K562 (cell line): ENCODE data around the gene REM2. TPM values are rescaled to one million over a fixed set of nuclear protein-coding genes. Genes with fewer than 3 reads are reported as not detected.

Source experiments
- ATAC-seq: fragments of 200-7000 bp; cut with Tn5 transposase; 3 replicates; pipeline ENCODE4 v1.9.1; 2020; ENCODE audit warnings: moderate library complexity
- BruUV-seq: library from RNA; stranded (reverse); fragments of 400-500 nt; replicated peaks from 2 replicates; lab custom pipeline; 2021; lab: Mats Ljungman, UMichigan
- CTCF ChIA-PET: fragments of 300-600 bp; formaldehyde crosslinking; extraction: SDS; loops from one replicate; lab custom pipeline; 2021; ENCODE audit warnings: low intra/inter-chr PET ratio; lab: Yijun Ruan, JAX
- POLR2A ChIA-PET: fragments of 300-600, 350-650 bp; sonication (Branson Sonifier 250); formaldehyde crosslinking; extraction: SDS; loops from one replicate; lab custom pipeline; 2021; ENCODE audit warnings: antibody characterized with exemption, inconsistent platforms; lab: Yijun Ruan, JAX
- DNase-seq, 4 experiments: peaks; one replicate each; pipeline versions ENCODE4 v3.0.0 to v3.0.0-alpha.2; 2011 to 2018; ENCODE audit warnings: low spot score in 3 of 4, mixed read lengths in 3 of 4; ENCODE audit errors: extremely low read depth in 1 of 4
- FAIRE-seq: peaks from 2 replicates; lab custom pipeline; 2011; peaks lifted over from hg19 to GRCh38; lab: Jason Lieb, UNC
- H2AFZ ChIP-seq: 2 replicates; pipeline ENCODE4 v1.6.0; 2011; ENCODE audit warnings: low read depth, low read length, control low read depth, inconsistent platforms
- H3K27ac ChIP-seq: fragments of 200-600 bp; 3 replicates; pipeline ENCODE4 v1.8.0; 2011; ENCODE audit warnings: low read depth, mild to moderate bottlenecking, control low read depth, inconsistent platforms, low read length, moderate library complexity, mixed read lengths; ENCODE audit errors: extremely low read depth
- H3K27me3 ChIP-seq, 2 experiments: fragments of 300-600 bp in 1 of 2; 2 replicates in 1 of 2; 3 replicates in 1 of 2; pipeline versions ENCODE4 v1.6.0 to v1.8.0; 2011; ENCODE audit warnings: inconsistent platforms in 2 of 2, low read length in 2 of 2, mild to moderate bottlenecking in 1 of 2, mixed read lengths in 1 of 2, moderate library complexity in 1 of 2; ENCODE audit not compliant: control insufficient read depth in 2 of 2, insufficient read depth in 2 of 2
- H3K36me3 ChIP-seq: fragments of 300-600 bp; 3 replicates; pipeline ENCODE4 v1.8.0; 2011; ENCODE audit warnings: mild to moderate bottlenecking, low read length, inconsistent platforms; ENCODE audit not compliant: control insufficient read depth, insufficient read depth
- H3K4me1 ChIP-seq, 2 experiments: fragments of 200-600 bp in 1 of 2; replicated peaks in 1 of 2; 2 replicates in 1 of 2; 3 replicates in 1 of 2; pipeline versions ENCODE4 v1.5.1 to v1.8.0; 2011; ENCODE audit warnings: inconsistent platforms in 2 of 2, low read length in 2 of 2, mild to moderate bottlenecking in 1 of 2, mixed read lengths in 1 of 2, moderate library complexity in 1 of 2; ENCODE audit not compliant: control insufficient read depth in 2 of 2, insufficient read depth in 2 of 2
- H3K4me2 ChIP-seq: 2 replicates; pipeline ENCODE4 v1.6.1; 2011; ENCODE audit warnings: low read length, control low read depth, inconsistent platforms, mixed read lengths; ENCODE audit not compliant: insufficient read depth
- H3K4me3 ChIP-seq: fragments of 200-600 bp; sonication (generic), shearing (Covaris generic); 2 replicates; pipeline ENCODE4 v1.5.1; 2016; ENCODE audit warnings: control low read depth, inconsistent platforms
- H3K79me2 ChIP-seq: fragments of 200-600 bp; 3 replicates; pipeline ENCODE4 v1.8.0; 2011; ENCODE audit warnings: low read length, inconsistent platforms; ENCODE audit not compliant: control insufficient read depth, insufficient read depth
- H3K9ac ChIP-seq, 2 experiments: 2 replicates each; pipeline versions ENCODE4 v1.6.0 to v1.6.1; 2011; ENCODE audit warnings: low read depth in 2 of 2, low read length in 2 of 2, control low read depth in 1 of 2, inconsistent platforms in 1 of 2, mild to moderate bottlenecking in 1 of 2, mixed read lengths in 1 of 2; ENCODE audit not compliant: insufficient read depth in 1 of 2
- H3K9me1 ChIP-seq: one replicate; pipeline ENCODE4 v1.6.0; 2011; ENCODE audit warnings: inconsistent platforms, mild to moderate bottlenecking, low read length, moderate library complexity; ENCODE audit not compliant: control insufficient read depth, insufficient read depth
- H3K9me3 ChIP-seq: replicated peaks from 2 replicates; pipeline ENCODE4 v1.5.1; 2011; ENCODE audit warnings: low read depth, low read length, inconsistent platforms; ENCODE audit not compliant: control insufficient read depth, insufficient read depth
- H4K20me1 ChIP-seq: replicated peaks from 2 replicates; pipeline ENCODE4 v1.6.1; 2011; ENCODE audit warnings: low read length, inconsistent platforms, mixed read lengths; ENCODE audit not compliant: control insufficient read depth, insufficient read depth
- ADNP ChIP-seq: fragments of 200-800 bp; sonication (Bioruptor generic); IDR thresholded peaks from 2 replicates; pipeline ENCODE4 v1.6.1; 2016; ENCODE audit warnings: missing genetic modification characterization, missing compliant biosample characterization
- HSF4 ChIP-seq: fragments of 250-450 bp; sonication (Bioruptor Pico); IDR thresholded peaks from 2 replicates; pipeline ENCODE4 v2.1.2; 2022; ENCODE audit warnings: mild to moderate bottlenecking, moderate library complexity, borderline replicate concordance
- KDM1A ChIP-seq, 2 experiments: fragments of 450-650 bp; IDR thresholded peaks; 2 replicates each; pipeline ENCODE4 v1.6.1; 2016; ENCODE audit warnings: mild to moderate bottlenecking in 2 of 2
- KLF13 ChIP-seq: fragments of 450-650 bp; IDR thresholded peaks from 2 replicates; pipeline ENCODE4 v1.6.1; 2016; ENCODE audit warnings: missing genetic modification characterization, low read depth, mild to moderate bottlenecking, missing compliant biosample characterization, moderate library complexity, borderline replicate concordance
- MTA2 ChIP-seq: fragments of 450-650 bp; IDR thresholded peaks from 2 replicates; pipeline ENCODE4 v1.6.1; 2016; ENCODE audit warnings: low read depth
- POLR2AphosphoS2 ChIP-seq: IDR thresholded peaks from 2 replicates; pipeline ENCODE4 v1.6.1; 2012; ENCODE audit warnings: low read length, improper control_type of control experiment
- RUNX1 ChIP-seq: sonication (generic); IDR thresholded peaks from 2 replicates; pipeline ENCODE4 v1.6.1; 2016; ENCODE audit warnings: antibody characterized with exemption, low read depth
- TSHZ1 ChIP-seq: fragments of 250-450 bp; sonication (Bioruptor Pico); IDR thresholded peaks from 2 replicates; pipeline ENCODE4 v1.4.0; 2020; ENCODE audit warnings: mild to moderate bottlenecking, moderate library complexity
- ZFP91 ChIP-seq: sonication (generic); formaldehyde crosslinking; IDR thresholded peaks from 2 replicates; pipeline ENCODE4 v1.8.0; 2022; ENCODE audit warnings: mild to moderate bottlenecking, missing genetic modification reagents
- WGBS: fragments of 100-300 bp; shearing (Covaris generic); methylation state at CpG from one replicate; pipeline ENCODE4 v1.1.6; 2016; ENCODE audit warnings: low coverage, mixed read lengths; ENCODE audit not compliant: insufficient coverage; ENCODE audit errors: missing lambda C conversion rate; 5-methylcytosine and 5-hydroxymethylcytosine counted together
- in situ Hi-C: fragments of 300-500 bp; cut with MboI; formaldehyde crosslinking; loops from 4 replicates; pipeline ENCODE4 v1.15.0; 2018; ENCODE audit warnings: inconsistent platforms, mixed read lengths
- intact Hi-C: fragments of 100-400 bp; cut with micrococcal nuclease; formaldehyde crosslinking; loops from 2 replicates; pipeline ENCODE4 v1.14.2; 2022
- polyA plus RNA-seq, 8 experiments: library from polyadenylated mRNA; depleted of rRNA in 4 of 8; stranded (reverse) in 5 of 8; unstranded in 3 of 8; fragments of >200 nt; fragmentation: Nextera tagmentation in 2 of 8; fragmentation: Illumina TruSeq in 1 of 8; extraction: Ambion mirVana in 2 of 8; extraction: Trizol in 1 of 8; gene quantifications; 2 replicates each; pipeline versions ENCODE4 v1.2.1 to v1.2.3, GENCODE V29; 2011 to 2014; ENCODE audit warnings: inconsistent platforms in 1 of 8, missing spikeins in 1 of 8
- total RNA-seq, 7 experiments: library from RNA; depleted of rRNA in 6 of 7; stranded (reverse); fragments of >200 nt in 6 of 7; fragmentation: Illumina TruSeq in 2 of 7; extraction: Trizol in 2 of 7; gene quantifications; 2 replicates each; pipeline versions ENCODE4 v1.2.1 to v1.2.3, GENCODE V29; 2011 to 2021; ENCODE audit warnings: low replicate concordance in 1 of 7
- TF ChIP-seq, protein P1 (sequence below): fragments of 250-450 bp; sonication (Bioruptor Pico); IDR thresholded peaks from 2 replicates; pipeline ENCODE4 v1.5.0; 2021
- TF ChIP-seq, protein P2 (sequence below): sonication (generic); formaldehyde crosslinking; IDR thresholded peaks from 2 replicates; pipeline ENCODE4 v1.8.0; 2023; ENCODE audit warnings: missing genetic modification reagents, mild to moderate bottlenecking, borderline replicate concordance

Gene REM2
- total and polyA plus RNA-seq, 9 of the 15 experiments (the other 6 are each of a cell fraction or from before 2014, with no cell fraction given), result 0.18 to 1.0 (median 0.38) TPM

GRCh38 chr14:22907429-22907828, 24.4 kb downstream of the REM2 start:
- WGBS, result 97% methylated on average over 3 of the region's 3 CpGs
- CTCF ChIA-PET, result no interaction called here
- BruUV-seq, result no TSS peak
- H3K27ac ChIP-seq, result no peak overlapping the region
- no peak overlapping the region for H3K9ac ChIP-seq
- H3K27me3 ChIP-seq, result no peaks in the 10 kb centered on the region
- H3K9me3 ChIP-seq, result no peaks in the 10 kb centered on the region
- H3K36me3 ChIP-seq, result peaks cover 90% of the 10 kb centered on the region
- intact Hi-C loops (no loop called here), in situ Hi-C loops (no loop called here)
- H4K20me1 ChIP-seq, result no peaks in the 10 kb centered on the region
- no peaks in the 10 kb centered on the region for H3K9me1 ChIP-seq
- no peak overlapping the region for H3K4me3 ChIP-seq
- H2AFZ ChIP-seq, result no peak overlapping the region
- POLR2A ChIA-PET, result interaction anchor here (1.4 kb wide), 1 partner anchor 10 kb away, joined by 6 read pairs; no protein-coding TSS in a partner anchor
- ATAC-seq (no peak), FAIRE-seq (no peak), DNase-seq (no peak)
- no peaks in the 10 kb centered on the region; a peak in 1 of 5 replicates for H3K4me1 ChIP-seq
- H3K4me2 ChIP-seq, result no peak overlapping the region
- H3K79me2 ChIP-seq, result peaks cover 20% of the 10 kb centered on the region
- TF ChIP-seq, protein P1, sequence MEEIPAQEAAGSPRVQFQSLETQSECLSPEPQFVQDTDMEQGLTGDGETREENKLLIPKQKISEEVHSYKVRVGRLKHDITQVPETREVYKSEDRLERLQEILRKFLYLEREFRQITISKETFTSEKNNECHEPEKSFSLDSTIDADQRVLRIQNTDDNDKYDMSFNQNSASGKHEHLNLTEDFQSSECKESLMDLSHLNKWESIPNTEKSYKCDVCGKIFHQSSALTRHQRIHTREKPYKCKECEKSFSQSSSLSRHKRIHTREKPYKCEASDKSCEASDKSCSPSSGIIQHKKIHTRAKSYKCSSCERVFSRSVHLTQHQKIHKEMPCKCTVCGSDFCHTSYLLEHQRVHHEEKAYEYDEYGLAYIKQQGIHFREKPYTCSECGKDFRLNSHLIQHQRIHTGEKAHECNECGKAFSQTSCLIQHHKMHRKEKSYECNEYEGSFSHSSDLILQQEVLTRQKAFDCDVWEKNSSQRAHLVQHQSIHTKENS (CRISPR knock-in tag), result no peak
- TF ChIP-seq TSHZ1 (CRISPR knock-in tag), result no peak
- TF ChIP-seq ADNP, result no peak
- TF ChIP-seq ZFP91, result no peak
- no peak for TF ChIP-seq MTA2
- TF ChIP-seq RUNX1, result no peak
- TF ChIP-seq KDM1A (IDR thresholded peaks at IDR 0.05), result no peak
- TF ChIP-seq, protein P2, sequence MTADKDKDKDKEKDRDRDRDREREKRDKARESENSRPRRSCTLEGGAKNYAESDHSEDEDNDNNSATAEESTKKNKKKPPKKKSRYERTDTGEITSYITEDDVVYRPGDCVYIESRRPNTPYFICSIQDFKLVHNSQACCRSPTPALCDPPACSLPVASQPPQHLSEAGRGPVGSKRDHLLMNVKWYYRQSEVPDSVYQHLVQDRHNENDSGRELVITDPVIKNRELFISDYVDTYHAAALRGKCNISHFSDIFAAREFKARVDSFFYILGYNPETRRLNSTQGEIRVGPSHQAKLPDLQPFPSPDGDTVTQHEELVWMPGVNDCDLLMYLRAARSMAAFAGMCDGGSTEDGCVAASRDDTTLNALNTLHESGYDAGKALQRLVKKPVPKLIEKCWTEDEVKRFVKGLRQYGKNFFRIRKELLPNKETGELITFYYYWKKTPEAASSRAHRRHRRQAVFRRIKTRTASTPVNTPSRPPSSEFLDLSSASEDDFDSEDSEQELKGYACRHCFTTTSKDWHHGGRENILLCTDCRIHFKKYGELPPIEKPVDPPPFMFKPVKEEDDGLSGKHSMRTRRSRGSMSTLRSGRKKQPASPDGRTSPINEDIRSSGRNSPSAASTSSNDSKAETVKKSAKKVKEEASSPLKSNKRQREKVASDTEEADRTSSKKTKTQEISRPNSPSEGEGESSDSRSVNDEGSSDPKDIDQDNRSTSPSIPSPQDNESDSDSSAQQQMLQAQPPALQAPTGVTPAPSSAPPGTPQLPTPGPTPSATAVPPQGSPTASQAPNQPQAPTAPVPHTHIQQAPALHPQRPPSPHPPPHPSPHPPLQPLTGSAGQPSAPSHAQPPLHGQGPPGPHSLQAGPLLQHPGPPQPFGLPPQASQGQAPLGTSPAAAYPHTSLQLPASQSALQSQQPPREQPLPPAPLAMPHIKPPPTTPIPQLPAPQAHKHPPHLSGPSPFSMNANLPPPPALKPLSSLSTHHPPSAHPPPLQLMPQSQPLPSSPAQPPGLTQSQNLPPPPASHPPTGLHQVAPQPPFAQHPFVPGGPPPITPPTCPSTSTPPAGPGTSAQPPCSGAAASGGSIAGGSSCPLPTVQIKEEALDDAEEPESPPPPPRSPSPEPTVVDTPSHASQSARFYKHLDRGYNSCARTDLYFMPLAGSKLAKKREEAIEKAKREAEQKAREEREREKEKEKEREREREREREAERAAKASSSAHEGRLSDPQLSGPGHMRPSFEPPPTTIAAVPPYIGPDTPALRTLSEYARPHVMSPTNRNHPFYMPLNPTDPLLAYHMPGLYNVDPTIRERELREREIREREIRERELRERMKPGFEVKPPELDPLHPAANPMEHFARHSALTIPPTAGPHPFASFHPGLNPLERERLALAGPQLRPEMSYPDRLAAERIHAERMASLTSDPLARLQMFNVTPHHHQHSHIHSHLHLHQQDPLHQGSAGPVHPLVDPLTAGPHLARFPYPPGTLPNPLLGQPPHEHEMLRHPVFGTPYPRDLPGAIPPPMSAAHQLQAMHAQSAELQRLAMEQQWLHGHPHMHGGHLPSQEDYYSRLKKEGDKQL, result no peak
- TF ChIP-seq HSF4 (CRISPR knock-in tag), result no peak
- no peak for TF ChIP-seq KLF13
- no peak for TF ChIP-seq POLR2AphosphoS2
